Astrocyte (in vitro differentiated cells and primary cell): Measurements from ENCODE around the gene SCNN1A. TPM values are rescaled to one million over a fixed set of nuclear protein-coding genes. Genes with fewer than 3 reads are reported as not detected.

ENCODE experiments used
- DNase-seq: peaks from one replicate; pipeline ENCODE4 v3.0.0-alpha.2; 2010; ENCODE audit warnings: low read depth
- FAIRE-seq: peaks from 2 replicates; lab custom pipeline; 2011; peaks lifted over from hg19 to GRCh38; lab: Jason Lieb, UNC
- H2AFZ ChIP-seq: 2 replicates; pipeline ENCODE4 v1.6.0; 2012; ENCODE audit warnings: low read depth, low read length, inconsistent platforms
- H3K27ac ChIP-seq: 2 replicates; pipeline ENCODE4 v1.5.1; 2011; ENCODE audit warnings: low read depth, low read length, inconsistent platforms
- H3K27me3 ChIP-seq: 2 replicates; pipeline ENCODE4 v1.6.0; 2011; ENCODE audit warnings: low read length, inconsistent platforms; ENCODE audit not compliant: insufficient read depth
- H3K36me3 ChIP-seq: 2 replicates; pipeline ENCODE4 v1.5.1; 2011; ENCODE audit warnings: low read length, inconsistent platforms; ENCODE audit not compliant: insufficient read depth
- H3K4me1 ChIP-seq: 2 replicates; pipeline ENCODE4 v1.5.1; 2011; ENCODE audit warnings: low read length, inconsistent platforms; ENCODE audit not compliant: insufficient read depth
- H3K4me2 ChIP-seq: 2 replicates; pipeline ENCODE4 v1.6.0; 2012; ENCODE audit warnings: low read length, inconsistent platforms
- H3K4me3 ChIP-seq: 2 replicates; pipeline ENCODE4 v1.5.1; 2011; ENCODE audit warnings: low read depth, mild to moderate bottlenecking, low read length, inconsistent platforms; ENCODE audit not compliant: insufficient read depth
- H3K79me2 ChIP-seq: 2 replicates; pipeline ENCODE4 v1.6.0; 2012; ENCODE audit warnings: mild to moderate bottlenecking, low read length, inconsistent platforms; ENCODE audit not compliant: insufficient read depth
- H3K9ac ChIP-seq: 2 replicates; pipeline ENCODE4 v1.6.0; 2012; ENCODE audit warnings: mild to moderate bottlenecking, low read length, inconsistent platforms
- H3K9me3 ChIP-seq: 2 replicates; pipeline ENCODE4 v1.5.1; 2012; ENCODE audit warnings: low read depth, mild to moderate bottlenecking, low read length, inconsistent platforms; ENCODE audit not compliant: insufficient read depth
- H4K20me1 ChIP-seq: 2 replicates; pipeline ENCODE4 v1.6.0; 2012; ENCODE audit warnings: low read length, inconsistent platforms; ENCODE audit not compliant: insufficient read depth
- H3K27ac Mint-ChIP-seq: one replicate; pipeline ENCODE4 v1.8.0; 2021; ENCODE audit warnings: mild to moderate bottlenecking, mixed read lengths; ENCODE audit not compliant: unreplicated experiment
- H3K27me3 Mint-ChIP-seq: one replicate; pipeline ENCODE4 v1.8.0; 2021; ENCODE audit warnings: low read depth, mixed read lengths; ENCODE audit not compliant: unreplicated experiment
- H3K36me3 Mint-ChIP-seq: one replicate; pipeline ENCODE4 v1.8.0; 2021; ENCODE audit warnings: low read depth, mixed read lengths; ENCODE audit not compliant: unreplicated experiment
- H3K4me1 Mint-ChIP-seq: one replicate; pipeline ENCODE4 v1.8.0; 2021; ENCODE audit warnings: low read depth, mixed read lengths; ENCODE audit not compliant: unreplicated experiment
- H3K4me3 Mint-ChIP-seq: one replicate; pipeline ENCODE4 v1.8.0; 2021; ENCODE audit warnings: mild to moderate bottlenecking, moderate library complexity, mixed read lengths; ENCODE audit not compliant: unreplicated experiment
- H3K9me3 Mint-ChIP-seq: one replicate; pipeline ENCODE4 v1.8.0; 2021; ENCODE audit warnings: mild to moderate bottlenecking, mixed read lengths; ENCODE audit not compliant: unreplicated experiment
- CTCF ChIP-seq: IDR thresholded peaks from 2 replicates; pipeline ENCODE4 v1.5.1; 2011; ENCODE audit warnings: low read depth, mild to moderate bottlenecking, inconsistent platforms, low read length, moderate library complexity; ENCODE audit not compliant: insufficient read depth
- EZH2 ChIP-seq: IDR thresholded peaks from 2 replicates; pipeline ENCODE4 v1.6.1; 2012; ENCODE audit warnings: mild to moderate bottlenecking, low read length, inconsistent platforms; ENCODE audit not compliant: insufficient read depth
- total RNA-seq: library from RNA; stranded (reverse); gene quantifications from 2 replicates; pipeline ENCODE4 v1.2.1, GENCODE V29; 2021

Gene SCNN1A
- total RNA-seq, 1 donor from 2014 or later = 1.3 TPM

DNA sequence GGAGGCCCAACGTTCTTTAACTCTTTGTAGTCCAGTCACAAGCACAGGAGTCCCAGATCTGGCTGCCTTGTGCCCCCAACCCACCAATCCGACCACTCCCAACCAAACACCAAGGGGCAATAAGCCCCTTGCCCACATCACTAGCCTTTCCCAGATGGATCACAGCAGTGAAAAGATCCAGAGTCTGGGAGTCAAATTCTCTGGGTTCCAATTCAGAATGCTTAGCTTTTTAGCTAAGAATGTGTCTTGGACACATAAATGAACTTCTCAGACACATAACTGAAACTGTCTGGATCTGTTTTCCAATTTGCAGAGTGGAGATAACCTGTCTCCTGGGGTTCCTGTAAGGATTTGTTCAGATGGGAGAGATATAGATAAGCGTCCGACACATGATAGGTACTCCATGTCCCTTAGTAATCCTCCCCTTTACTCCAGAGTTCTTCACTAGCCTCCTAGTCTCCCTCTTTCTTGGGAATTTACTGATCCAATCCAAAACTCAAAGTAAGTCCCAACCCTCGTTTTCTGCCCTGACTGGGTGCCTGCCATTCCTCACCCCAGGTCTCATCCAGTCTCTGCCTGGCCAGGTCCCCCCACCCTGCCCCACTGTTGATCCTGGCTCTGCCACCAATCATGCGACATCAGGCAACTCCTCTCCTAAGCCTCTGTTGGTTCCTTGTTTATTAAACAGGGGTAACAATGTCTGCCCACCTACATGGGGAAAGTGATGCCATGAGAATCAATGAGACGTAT lies 33.0 kb downstream of the SCNN1A start:
- Histone ChIP-seq H3K9me3 (no peaks in the 10 kb centered on the region), H3K9ac (peak overlapping the region; percentile 98), H3K4me3 (peak overlapping the region; percentile 95), H4K20me1 (peaks cover 34% of the 10 kb centered on the region), H3K27ac (peak overlapping the region; percentile 94), H3K4me2 (peak overlapping the region; percentile 95), H3K27me3 (no peaks in the 10 kb centered on the region), H3K79me2 (peaks cover 54% of the 10 kb centered on the region), H2AFZ (peak overlapping the region; percentile 54), H3K4me1 (peaks cover 52% of the 10 kb centered on the region), H3K36me3 (no peaks in the 10 kb centered on the region)
- TF ChIP-seq EZH2 = no peak
- Mint-ChIP-seq H3K27me3 (no peaks in the 10 kb centered on the region), H3K4me3 (no peak overlapping the region), H3K4me1 (peaks cover 25% of the 10 kb centered on the region), H3K27ac (peak overlapping the region; percentile 93), H3K9me3 (no peaks in the 10 kb centered on the region), H3K36me3 (no peaks in the 10 kb centered on the region)
- no peak for DNase-seq
- no peak for FAIRE-seq

DNA sequence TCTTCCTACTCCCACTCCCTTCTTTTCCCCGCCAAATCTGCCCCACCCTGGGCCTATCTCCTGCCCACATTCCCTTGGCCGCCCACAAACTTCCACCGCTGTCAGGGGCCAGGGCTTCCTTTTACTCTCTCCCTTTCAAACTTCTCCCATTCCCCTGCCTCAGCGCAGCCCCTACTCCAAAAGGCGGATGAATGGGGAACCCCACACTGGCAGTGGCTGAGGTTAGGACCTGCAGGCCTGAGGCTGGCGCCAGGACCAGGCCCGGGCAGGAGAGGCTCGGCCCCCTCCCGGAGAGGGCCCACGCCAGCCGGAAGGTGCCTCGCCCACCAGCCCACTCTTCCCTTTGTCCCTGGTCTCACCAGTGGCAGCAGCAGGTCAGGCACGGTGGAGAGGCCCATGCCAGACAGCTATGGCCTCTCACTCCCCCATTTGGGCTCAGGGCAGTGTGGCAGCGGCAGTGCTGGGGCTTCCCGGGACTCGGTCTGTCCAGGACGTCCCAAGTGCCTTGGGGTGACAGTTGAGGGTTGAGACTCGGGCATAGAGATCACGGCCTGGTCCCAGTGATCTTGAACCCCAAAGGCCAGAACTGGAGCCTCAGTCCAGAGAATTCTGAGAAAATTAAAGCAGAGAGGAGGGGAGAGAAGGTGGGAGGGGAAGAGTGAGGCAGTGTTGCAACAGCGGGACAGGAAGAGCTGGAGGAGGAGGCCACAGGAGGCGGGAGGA lies 33.8 kb downstream of the SCNN1A start, which contains the start of gene TNFRSF1A:
Gene TNFRSF1A, minus strand, starts transcription at position 660 of the 723 bp plus-strand sequence. Its CDS starts 262 bp downstream, at position 398.
- Histone ChIP-seq H3K9me3 (no peaks in the 10 kb centered on the region), H3K36me3 (no peaks in the 10 kb centered on the region), H3K79me2 (peaks cover 61% of the 10 kb centered on the region), H3K4me1 (peaks cover 60% of the 10 kb centered on the region), H3K27me3 (no peaks in the 10 kb centered on the region), H3K4me2 (peak within 1 kb of the TSS; percentile 95), H4K20me1 (peaks cover 34% of the 10 kb centered on the region), H3K9ac (peak within 1 kb of the TSS; percentile 98), H3K4me3 (peak within 1 kb of the TSS; percentile 95), H3K27ac (peak within 1 kb of the TSS; percentile 94), H2AFZ (peak within 1 kb of the TSS; percentile 54)
- no peak for FAIRE-seq
- Mint-ChIP-seq H3K27me3 (no peaks in the 10 kb centered on the region), H3K4me1 (peaks cover 27% of the 10 kb centered on the region), H3K27ac (peak within 1 kb of the TSS; percentile 93), H3K9me3 (no peaks in the 10 kb centered on the region), H3K4me3 (no peak within 1 kb of the TSS), H3K36me3 (no peaks in the 10 kb centered on the region)
- peak; percentile 73 for DNase-seq
- TF ChIP-seq CTCF (no peak), EZH2 (no peak)

GRCh38 chr12:6340745-6341416 lies 34.5 kb downstream of the SCNN1A start:
- Mint-ChIP-seq H3K4me3 (no peak overlapping the region), H3K27me3 (no peaks in the 10 kb centered on the region), H3K9me3 (no peaks in the 10 kb centered on the region), H3K27ac (no peak overlapping the region), H3K4me1 (peaks cover 28% of the 10 kb centered on the region), H3K36me3 (no peaks in the 10 kb centered on the region)
- peak overlapping the region; percentile 98 for H3K9ac ChIP-seq
- no peaks in the 10 kb centered on the region for H3K27me3 ChIP-seq
- peaks cover 59% of the 10 kb centered on the region for H3K4me1 ChIP-seq
- H3K4me2 ChIP-seq = peak overlapping the region; percentile 95
- TF ChIP-seq EZH2 = no peak
- TF ChIP-seq CTCF = no peak
- peak overlapping the region; percentile 94 for H3K27ac ChIP-seq
- H4K20me1 ChIP-seq = peaks cover 34% of the 10 kb centered on the region
- no peaks in the 10 kb centered on the region for H3K36me3 ChIP-seq
- H3K4me3 ChIP-seq = peak overlapping the region; percentile 95
- H2AFZ ChIP-seq = no peak overlapping the region
- FAIRE-seq = no peak
- no peak for DNase-seq
- H3K9me3 ChIP-seq = no peaks in the 10 kb centered on the region
- peaks cover 63% of the 10 kb centered on the region for H3K79me2 ChIP-seq
